ENCODE data around the gene JCAD.
A peak's percentile ranks its signal among the peaks of the same experiment; 100 is the strongest.
"Not testable (repeated sequence)": the region's sequence is repeated elsewhere in the genome, so short reads cannot be mapped to it uniquely, and the experiment has no call there.

Gene JCAD

DNA sequence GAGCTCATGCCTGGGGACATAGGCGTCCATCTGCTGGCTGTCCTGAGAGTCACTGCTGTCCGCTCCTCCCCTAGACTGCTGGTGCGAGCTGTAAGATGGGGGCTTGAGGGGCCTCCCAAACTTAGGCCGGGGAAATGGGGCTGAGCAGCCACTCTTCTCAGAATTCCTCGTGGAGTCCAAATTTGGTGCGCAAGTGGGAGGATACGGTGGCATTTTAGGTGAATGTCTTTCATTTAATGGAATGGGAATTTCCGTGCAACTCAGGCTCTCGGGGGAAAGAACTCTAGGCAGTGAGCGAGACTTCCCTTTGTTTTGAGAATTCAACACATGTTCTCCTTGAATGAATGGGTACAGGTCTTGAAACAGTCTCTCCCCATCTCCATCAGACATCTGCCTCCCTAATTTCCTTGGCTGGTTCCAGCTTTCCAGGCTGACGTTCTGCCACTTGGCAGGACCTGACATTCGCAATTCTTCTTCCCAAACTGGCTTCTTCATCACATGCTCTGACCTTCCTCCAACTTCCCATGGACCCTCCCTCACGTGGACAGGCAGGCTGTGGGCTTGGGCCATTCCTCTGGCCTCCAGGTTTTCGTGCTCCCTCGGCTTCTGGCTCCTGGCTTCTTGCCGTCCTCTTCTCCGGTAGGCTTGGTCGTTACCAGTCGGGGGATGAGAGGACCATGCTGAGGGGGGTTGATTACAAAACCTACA is 30.1 kb downstream of the JCAD start:
- Histone ChIP-seq H3K9me3 (ENCODE audit: control insufficient read depth, low read length) (no peaks in the 10 kb centered on the region), H3K9ac (ENCODE audit: low read length) (no peak overlapping the region), H3K4me3 (ENCODE audit: low read length) (no peak overlapping the region), H3K36me3 (ENCODE audit: control insufficient read depth, insufficient read depth, low read length) (no peaks in the 10 kb centered on the region), H3K4me1 (ENCODE audit: control insufficient read depth, insufficient read depth, low read length) (peaks cover 16% of the 10 kb centered on the region), H3K27me3 (ENCODE audit: control insufficient read depth, insufficient read depth, low read length) (peaks cover 6% of the 10 kb centered on the region)

GRCh38 chr10:30028738-30029030 is 30.7 kb downstream of the JCAD start:
- H3K9ac ChIP-seq (ENCODE audit: low read length) = no peak overlapping the region
- peaks cover 16% of the 10 kb centered on the region for H3K4me1 ChIP-seq (ENCODE audit: control insufficient read depth, insufficient read depth, low read length)
- H3K36me3 ChIP-seq (ENCODE audit: control insufficient read depth, insufficient read depth, low read length) = no peaks in the 10 kb centered on the region
- peaks cover 6% of the 10 kb centered on the region for H3K27me3 ChIP-seq (ENCODE audit: control insufficient read depth, insufficient read depth, low read length)
- H3K9me3 ChIP-seq (ENCODE audit: control insufficient read depth, low read length) = no peaks in the 10 kb centered on the region
- H3K4me3 ChIP-seq (ENCODE audit: low read length) = no peak overlapping the region

- Histone ChIP-seq H3K4me3 (ENCODE audit: low read length) (no peak overlapping the region), H3K36me3 (ENCODE audit: control insufficient read depth, insufficient read depth, low read length) (no peaks in the 10 kb centered on the region)
Measured at GRCh38 chr10:30028006-30028737, 31.2 kb downstream of the JCAD start.

DNA sequence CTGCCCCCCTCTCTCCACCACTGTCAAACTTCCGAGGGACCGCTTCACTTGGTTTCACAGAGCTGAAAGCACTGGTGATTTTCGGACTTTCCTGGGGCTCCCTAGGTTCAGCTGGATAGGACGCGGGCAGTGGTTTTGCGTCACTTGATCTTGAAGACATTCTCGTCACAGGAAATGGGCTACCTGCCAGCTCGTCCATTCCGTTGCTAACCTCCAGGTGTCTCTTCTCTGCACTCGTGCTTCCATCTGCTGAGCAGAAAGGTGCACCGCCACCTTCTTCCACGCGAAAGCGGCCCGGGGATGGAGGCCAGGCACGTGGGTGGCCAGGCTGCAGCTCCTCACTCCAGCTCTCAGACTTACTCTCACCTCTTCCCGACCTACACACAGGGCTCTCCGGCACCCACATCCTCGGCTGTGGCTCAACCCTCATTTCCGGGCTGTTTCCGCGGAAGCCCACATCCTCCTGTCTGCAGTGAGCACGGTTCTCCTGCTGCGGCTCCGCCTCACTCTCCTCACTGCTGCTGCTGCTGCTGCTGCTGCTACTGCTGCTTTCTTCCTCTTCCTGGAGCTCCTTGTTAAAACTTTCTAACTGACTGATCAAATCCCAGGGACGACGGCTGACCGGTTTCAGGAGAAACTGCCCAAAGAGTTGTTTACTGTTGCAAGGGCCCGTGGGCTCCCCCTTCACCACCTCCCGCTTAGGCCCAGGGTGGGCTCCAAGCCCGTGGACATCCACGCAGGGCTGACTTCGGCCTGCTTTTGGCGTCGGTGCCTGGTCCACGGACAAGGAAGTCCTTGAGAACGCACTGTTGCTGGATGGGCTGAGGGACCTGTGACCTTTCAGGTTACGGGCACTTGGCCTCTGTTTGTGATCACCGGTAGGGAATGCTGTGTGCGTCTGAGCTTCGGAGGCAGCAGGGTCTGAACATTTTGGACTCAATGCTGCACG is 32.1 kb downstream of the JCAD start:
- Histone ChIP-seq H3K4me1 (ENCODE audit: control insufficient read depth, insufficient read depth, low read length) (peaks cover 16% of the 10 kb centered on the region), H3K36me3 (ENCODE audit: control insufficient read depth, insufficient read depth, low read length) (no peaks in the 10 kb centered on the region), H3K4me3 (ENCODE audit: low read length) (no peak overlapping the region), H3K27me3 (ENCODE audit: control insufficient read depth, insufficient read depth, low read length) (peaks cover 6% of the 10 kb centered on the region), H3K9ac (ENCODE audit: low read length) (peak overlapping the region; percentile 19), H3K9me3 (ENCODE audit: control insufficient read depth, low read length) (no peaks in the 10 kb centered on the region)

More at GRCh38 chr10:30028006-30028737, 31.2 kb downstream of the JCAD start:
- peaks cover 6% of the 10 kb centered on the region for H3K27me3 ChIP-seq (ENCODE audit: control insufficient read depth, insufficient read depth, low read length)
- peaks cover 16% of the 10 kb centered on the region for H3K4me1 ChIP-seq (ENCODE audit: control insufficient read depth, insufficient read depth, low read length)
- peak overlapping the region; percentile 19 for H3K9ac ChIP-seq (ENCODE audit: low read length)
- no peaks in the 10 kb centered on the region for H3K9me3 ChIP-seq (ENCODE audit: control insufficient read depth, low read length)

DNA sequence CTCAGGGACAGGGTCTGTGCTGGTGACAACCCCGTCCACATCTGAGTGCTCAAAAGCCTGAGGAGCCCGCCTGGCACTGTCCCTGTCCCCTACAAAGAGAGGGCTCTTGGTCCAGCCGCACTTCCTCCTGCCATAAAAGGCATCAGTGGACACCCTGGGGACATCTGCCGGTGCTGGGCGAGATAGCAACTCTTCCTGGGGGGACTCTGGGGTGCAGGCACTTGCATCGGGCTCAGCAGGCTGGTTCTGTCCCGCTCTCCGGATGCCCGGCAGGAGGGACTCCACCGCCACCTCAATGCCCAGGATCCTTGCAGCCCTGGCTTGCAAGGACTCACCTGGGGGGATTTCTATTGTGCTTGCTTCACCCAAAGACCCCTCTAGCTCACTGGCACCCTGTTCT is 32.8 kb downstream of the JCAD start:
- H3K9me3 ChIP-seq (ENCODE audit: control insufficient read depth, low read length) = no peaks in the 10 kb centered on the region
- H3K36me3 ChIP-seq (ENCODE audit: control insufficient read depth, insufficient read depth, low read length) = no peaks in the 10 kb centered on the region
- peaks cover 16% of the 10 kb centered on the region for H3K4me1 ChIP-seq (ENCODE audit: control insufficient read depth, insufficient read depth, low read length)
- no peak overlapping the region for H3K9ac ChIP-seq (ENCODE audit: low read length)
- peaks cover 6% of the 10 kb centered on the region for H3K27me3 ChIP-seq (ENCODE audit: control insufficient read depth, insufficient read depth, low read length)
- no peak overlapping the region for H3K4me3 ChIP-seq (ENCODE audit: low read length)

- Histone ChIP-seq H3K36me3 (ENCODE audit: control insufficient read depth, insufficient read depth, low read length) (no peaks in the 10 kb centered on the region), H3K27me3 (ENCODE audit: control insufficient read depth, insufficient read depth, low read length) (peaks cover 6% of the 10 kb centered on the region), H3K9me3 (ENCODE audit: control insufficient read depth, low read length) (no peaks in the 10 kb centered on the region), H3K4me3 (ENCODE audit: low read length) (no peak overlapping the region), H3K4me1 (ENCODE audit: control insufficient read depth, insufficient read depth, low read length) (peaks cover 16% of the 10 kb centered on the region), H3K9ac (ENCODE audit: low read length) (no peak overlapping the region)
Measured at GRCh38 chr10:30026080-30026479, 33.3 kb downstream of the JCAD start.

DNA sequence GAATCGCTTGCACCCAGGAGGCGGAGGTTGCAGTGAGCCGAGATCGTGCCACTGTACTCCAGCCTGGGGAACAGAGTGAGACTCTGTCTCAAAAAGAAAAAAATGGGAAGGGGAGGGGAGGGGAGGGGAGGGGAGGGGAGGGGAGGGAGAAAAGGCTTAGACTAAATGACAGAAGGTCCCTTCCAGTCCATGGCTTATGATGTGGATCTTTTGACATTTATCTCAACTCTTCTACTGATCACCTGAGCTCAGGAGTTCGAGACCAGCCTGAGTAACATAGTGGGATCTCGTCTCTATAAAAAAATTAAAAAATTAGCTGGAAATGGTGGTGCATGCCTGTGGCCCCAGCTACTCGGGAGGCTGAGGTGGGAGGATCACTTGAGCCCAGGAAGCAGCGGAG is 34.0 kb downstream of the JCAD start:
- H3K27me3 ChIP-seq (ENCODE audit: control insufficient read depth, insufficient read depth, low read length); H3K9ac ChIP-seq (ENCODE audit: low read length); H3K9me3 ChIP-seq (ENCODE audit: control insufficient read depth, low read length); H3K36me3 ChIP-seq (ENCODE audit: control insufficient read depth, insufficient read depth, low read length); H3K4me3 ChIP-seq (ENCODE audit: low read length): not testable (repeated sequence)
- peaks cover 16% of the 10 kb centered on the region for H3K4me1 ChIP-seq (ENCODE audit: control insufficient read depth, insufficient read depth, low read length)

DNA sequence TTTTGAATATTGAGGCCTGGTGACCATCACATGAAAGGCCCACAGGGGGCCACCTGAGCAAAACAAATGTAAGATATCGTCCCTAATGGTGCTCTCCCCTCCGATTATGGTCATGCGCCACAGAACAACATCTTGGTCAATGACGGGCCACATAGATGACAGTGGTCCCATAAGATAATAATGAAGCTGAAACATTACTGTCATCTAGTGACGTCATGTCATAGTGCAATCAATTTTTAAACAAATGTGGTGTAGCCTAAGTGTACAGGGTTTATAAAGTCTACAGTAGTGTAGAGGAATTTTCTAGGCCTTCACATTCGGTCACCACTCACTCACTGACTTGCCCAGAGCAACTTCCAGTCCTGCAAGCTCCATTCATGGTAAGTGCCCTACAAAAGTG is 36.8 kb downstream of the JCAD start:
- Histone ChIP-seq H3K4me1 (ENCODE audit: control insufficient read depth, insufficient read depth, low read length) (peaks cover 2% of the 10 kb centered on the region), H3K27me3 (ENCODE audit: control insufficient read depth, insufficient read depth, low read length) (peaks cover 6% of the 10 kb centered on the region), H3K9me3 (ENCODE audit: control insufficient read depth, low read length) (no peaks in the 10 kb centered on the region), H3K36me3 (ENCODE audit: control insufficient read depth, insufficient read depth, low read length) (no peaks in the 10 kb centered on the region), H3K9ac (ENCODE audit: low read length) (no peak overlapping the region), H3K4me3 (ENCODE audit: low read length) (no peak overlapping the region)

DNA sequence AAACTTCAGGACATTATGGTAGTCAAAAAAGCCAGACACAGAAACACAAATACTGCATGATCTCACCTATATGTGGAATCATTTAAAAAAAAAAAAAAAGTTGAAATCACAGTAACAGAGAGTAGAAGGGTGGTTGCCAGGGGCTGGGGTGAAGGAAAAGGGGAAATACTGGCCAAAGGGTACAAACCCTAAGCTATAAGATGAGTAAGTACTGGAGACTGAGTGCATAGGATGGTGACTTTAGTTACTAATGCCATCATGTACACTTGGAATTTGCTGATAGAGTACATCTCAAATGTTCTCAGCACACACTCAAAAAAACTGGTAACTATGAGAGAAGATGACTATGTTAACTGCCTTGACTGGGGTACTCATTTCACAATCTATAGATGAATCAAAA is 39.9 kb downstream of the JCAD start:
- Histone ChIP-seq H3K27me3 (ENCODE audit: control insufficient read depth, insufficient read depth, low read length) (no peaks in the 10 kb centered on the region), H3K4me1 (ENCODE audit: control insufficient read depth, insufficient read depth, low read length) (no peaks in the 10 kb centered on the region), H3K9me3 (ENCODE audit: control insufficient read depth, low read length) (no peaks in the 10 kb centered on the region), H3K36me3 (ENCODE audit: control insufficient read depth, insufficient read depth, low read length) (no peaks in the 10 kb centered on the region), H3K9ac (ENCODE audit: low read length) (no peak overlapping the region), H3K4me3 (ENCODE audit: low read length) (no peak overlapping the region)

- no peak overlapping the region for H3K9ac ChIP-seq (ENCODE audit: low read length)
Measured at GRCh38 chr10:30018496-30018895, 40.9 kb downstream of the JCAD start.

DNA sequence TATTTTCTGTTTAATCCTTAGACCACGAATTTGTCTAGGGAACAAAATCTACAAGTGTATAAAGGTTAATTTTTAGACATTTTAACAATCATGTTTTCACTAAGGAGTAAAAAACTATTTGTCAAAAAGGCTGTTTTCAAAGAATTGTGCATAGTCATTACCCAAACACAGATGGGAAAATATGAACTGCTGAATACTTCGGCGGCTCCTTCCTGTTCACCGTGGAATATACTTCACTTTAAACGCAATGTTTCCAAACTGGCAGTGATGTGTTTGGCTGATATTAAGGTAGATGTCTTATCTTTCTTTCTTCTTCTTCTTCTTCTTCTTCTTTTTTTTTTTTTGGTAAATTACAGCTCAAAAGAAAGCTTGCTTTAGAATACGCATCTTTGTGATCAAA is 41.4 kb downstream of the JCAD start:
- H3K9ac ChIP-seq (ENCODE audit: low read length) = no peak overlapping the region
- H3K27me3 ChIP-seq (ENCODE audit: control insufficient read depth, insufficient read depth, low read length) = no peaks in the 10 kb centered on the region
- no peaks in the 10 kb centered on the region for H3K9me3 ChIP-seq (ENCODE audit: control insufficient read depth, low read length)
- no peak overlapping the region for H3K4me3 ChIP-seq (ENCODE audit: low read length)
- no peaks in the 10 kb centered on the region for H3K4me1 ChIP-seq (ENCODE audit: control insufficient read depth, insufficient read depth, low read length)
- no peaks in the 10 kb centered on the region for H3K36me3 ChIP-seq (ENCODE audit: control insufficient read depth, insufficient read depth, low read length)

More at GRCh38 chr10:30018496-30018895, 40.9 kb downstream of the JCAD start:
- H3K9me3 ChIP-seq (ENCODE audit: control insufficient read depth, low read length) = no peaks in the 10 kb centered on the region
- no peaks in the 10 kb centered on the region for H3K4me1 ChIP-seq (ENCODE audit: control insufficient read depth, insufficient read depth, low read length)
- H3K36me3 ChIP-seq (ENCODE audit: control insufficient read depth, insufficient read depth, low read length) = no peaks in the 10 kb centered on the region
- no peaks in the 10 kb centered on the region for H3K27me3 ChIP-seq (ENCODE audit: control insufficient read depth, insufficient read depth, low read length)
- no peak overlapping the region for H3K4me3 ChIP-seq (ENCODE audit: low read length)

GRCh38 chr10:30017556-30017955 is 41.8 kb downstream of the JCAD start:
- H3K4me1 ChIP-seq (ENCODE audit: control insufficient read depth, insufficient read depth, low read length) = no peaks in the 10 kb centered on the region
- no peaks in the 10 kb centered on the region for H3K27me3 ChIP-seq (ENCODE audit: control insufficient read depth, insufficient read depth, low read length)
- no peaks in the 10 kb centered on the region for H3K36me3 ChIP-seq (ENCODE audit: control insufficient read depth, insufficient read depth, low read length)
- no peak overlapping the region for H3K4me3 ChIP-seq (ENCODE audit: low read length)
- no peak overlapping the region for H3K9ac ChIP-seq (ENCODE audit: low read length)
- H3K9me3 ChIP-seq (ENCODE audit: control insufficient read depth, low read length) = no peaks in the 10 kb centered on the region

Measured in mucosa of stomach (tissue), 1 donor.